ENCODE data around the gene BRMS1L. TPM values are rescaled to one million over a fixed set of nuclear protein-coding genes. Genes with fewer than 3 reads are reported as not detected.
"Not testable (repeated sequence)": the region's sequence is repeated elsewhere in the genome, so short reads cannot be mapped to it uniquely, and the experiment has no call there.

BRMS1L gene
- total and polyA plus RNA-seq, 5 donors from 2014 or later = 3.1 to 13.3 (median 4.2) TPM

- no peak overlapping the region for H3K27ac ChIP-seq (ENCODE audit: insufficient read depth, low read length, poor library complexity, severe bottlenecking)
- peaks cover 14 to 63% (median 46%) of the 10 kb centered on the region in 4 donors for H3K4me1 Mint-ChIP-seq
- no peaks in the 10 kb centered on the region for H3K9me3 ChIP-seq (ENCODE audit: control insufficient read depth in 2 of 2, low read length in 2 of 2)
- H3K27me3 Mint-ChIP-seq = no peaks in the 10 kb centered on the region
- no peaks in the 10 kb centered on the region for H3K36me3 ChIP-seq (ENCODE audit: control insufficient read depth, insufficient read depth, low read length)
- no peak for ATAC-seq (ENCODE audit: low read depth in 2 of 2)
- no peaks in the 10 kb centered on the region for H3K9me3 Mint-ChIP-seq
- no peaks in the 10 kb centered on the region for H3K27me3 ChIP-seq (ENCODE audit: control insufficient read depth, insufficient read depth, low read length)
- H3K36me3 Mint-ChIP-seq = peaks cover 11% of the 10 kb centered on the region
- no peak overlapping the region for H3K27ac Mint-ChIP-seq
- DNase-seq = no peak
- no peaks in the 10 kb centered on the region for H3K4me1 ChIP-seq (ENCODE audit: control insufficient read depth, insufficient read depth, low read length, poor library complexity, severe bottlenecking)
- no peak overlapping the region for H3K4me3 Mint-ChIP-seq
- no peak overlapping the region for H3K4me3 ChIP-seq (ENCODE audit: low read depth, low read length)
Observed at GRCh38 chr14:35797796-35798195, 28.3 kb upstream of the BRMS1L start.

GRCh38 chr14:35806006-35806907, 19.9 kb upstream of the BRMS1L start:
- Mint-ChIP-seq H3K4me1 (peaks cover 20 to 54% (median 42%) of the 10 kb centered on the region in 4 donors), H3K4me3 (peak overlapping the region; percentile 35 to 98 (median 76)), H3K36me3 (peaks cover 9% of the 10 kb centered on the region), H3K27ac (peak overlapping the region in 1 of 3 donors; percentile 98), H3K9me3 (no peaks in the 10 kb centered on the region), H3K27me3 (peaks cover 6% of the 10 kb centered on the region)
- H3K27ac ChIP-seq (ENCODE audit: insufficient read depth, low read length, poor library complexity, severe bottlenecking) = no peak overlapping the region
- no peaks in the 10 kb centered on the region for H3K9me3 ChIP-seq (ENCODE audit: control insufficient read depth in 2 of 2, low read length in 2 of 2)
- ATAC-seq (ENCODE audit: low read depth in 2 of 2) (no peak), DNase-seq (no peak)
- H3K27me3 ChIP-seq (ENCODE audit: control insufficient read depth, insufficient read depth, low read length) = no peaks in the 10 kb centered on the region
- H3K4me3 ChIP-seq (ENCODE audit: low read depth, low read length) = peak overlapping the region; percentile 87
- H3K4me1 ChIP-seq (ENCODE audit: control insufficient read depth, insufficient read depth, low read length, poor library complexity, severe bottlenecking) = peaks cover 24% of the 10 kb centered on the region
- H3K36me3 ChIP-seq (ENCODE audit: control insufficient read depth, insufficient read depth, low read length) = no peaks in the 10 kb centered on the region

- no peak for ATAC-seq (ENCODE audit: low read depth in 2 of 2)
- H3K4me1 Mint-ChIP-seq = peaks cover 20 to 43% (median 32%) of the 10 kb centered on the region in 4 donors
Observed at GRCh38 chr14:35807131-35807961, 18.8 kb upstream of the BRMS1L start.

GRCh38 chr14:35808076-35808637, 18.0 kb upstream of the BRMS1L start:
- Mint-ChIP-seq H3K36me3 (peaks cover 4% of the 10 kb centered on the region), H3K4me1 (peaks cover 16 to 36% (median 27%) of the 10 kb centered on the region in 4 donors), H3K27me3 (peaks cover 6% of the 10 kb centered on the region), H3K9me3 (no peaks in the 10 kb centered on the region), H3K4me3 (peak overlapping the region; percentile 84 to 98 (median 98)), H3K27ac (peak overlapping the region; percentile 92 to 99 (median 98))
- H3K9me3 ChIP-seq (ENCODE audit: control insufficient read depth in 2 of 2, low read length in 2 of 2) = no peaks in the 10 kb centered on the region
- H3K27me3 ChIP-seq (ENCODE audit: control insufficient read depth, insufficient read depth, low read length) = no peaks in the 10 kb centered on the region
- ATAC-seq (ENCODE audit: low read depth in 2 of 2) (no peak), DNase-seq (peak in 2 of 3 donors; percentile 20 to 31)
- H3K4me3 ChIP-seq (ENCODE audit: low read depth, low read length) = peak overlapping the region; percentile 87
- H3K4me1 ChIP-seq (ENCODE audit: control insufficient read depth, insufficient read depth, low read length, poor library complexity, severe bottlenecking) = peaks cover 24% of the 10 kb centered on the region
- H3K27ac ChIP-seq (ENCODE audit: insufficient read depth, low read length, poor library complexity, severe bottlenecking) = peak overlapping the region; percentile 85
- no peaks in the 10 kb centered on the region for H3K36me3 ChIP-seq (ENCODE audit: control insufficient read depth, insufficient read depth, low read length)

More at GRCh38 chr14:35807131-35807961, 18.8 kb upstream of the BRMS1L start:
- H3K4me3 ChIP-seq (ENCODE audit: low read depth, low read length) = peak overlapping the region; percentile 87
- Mint-ChIP-seq H3K36me3 (peaks cover 9% of the 10 kb centered on the region), H3K4me3 (peak overlapping the region; percentile 84 to 98 (median 92)), H3K9me3 (no peaks in the 10 kb centered on the region), H3K27ac (peak overlapping the region in 2 of 3 donors; percentile 81 to 98), H3K27me3 (peaks cover 6% of the 10 kb centered on the region)
- no peak overlapping the region for H3K27ac ChIP-seq (ENCODE audit: insufficient read depth, low read length, poor library complexity, severe bottlenecking)
- H3K4me1 ChIP-seq (ENCODE audit: control insufficient read depth, insufficient read depth, low read length, poor library complexity, severe bottlenecking) = peaks cover 24% of the 10 kb centered on the region
- no peaks in the 10 kb centered on the region for H3K36me3 ChIP-seq (ENCODE audit: control insufficient read depth, insufficient read depth, low read length)
- DNase-seq = no peak
- H3K9me3 ChIP-seq (ENCODE audit: control insufficient read depth in 2 of 2, low read length in 2 of 2) = no peaks in the 10 kb centered on the region
- H3K27me3 ChIP-seq (ENCODE audit: control insufficient read depth, insufficient read depth, low read length) = no peaks in the 10 kb centered on the region

- peak within 1 kb of the TSS; percentile 87 for H3K4me3 ChIP-seq (ENCODE audit: low read depth, low read length)
- DNase-seq (peak; percentile 91 to 98 (median 96)), ATAC-seq (ENCODE audit: low read depth in 2 of 2) (peak; percentile 98 to 99)
- not testable (repeated sequence) for H3K9me3 Mint-ChIP-seq; H3K27me3 ChIP-seq (ENCODE audit: control insufficient read depth, insufficient read depth, low read length); H3K27me3 Mint-ChIP-seq; H3K36me3 ChIP-seq (ENCODE audit: control insufficient read depth, insufficient read depth, low read length); H3K9me3 ChIP-seq (ENCODE audit: control insufficient read depth in 2 of 2, low read length in 2 of 2); H3K36me3 Mint-ChIP-seq
- Mint-ChIP-seq H3K4me3 (peak within 1 kb of the TSS; percentile 84 to 98 (median 98)), H3K4me1 (peaks cover 16 to 35% (median 28%) of the 10 kb centered on the region in 4 donors), H3K27ac (peak within 1 kb of the TSS; percentile 92 to 99 (median 98))
- H3K4me1 ChIP-seq (ENCODE audit: control insufficient read depth, insufficient read depth, low read length, poor library complexity, severe bottlenecking) = peaks cover 24% of the 10 kb centered on the region
- H3K27ac ChIP-seq (ENCODE audit: insufficient read depth, low read length, poor library complexity, severe bottlenecking) = peak within 1 kb of the TSS; percentile 85
Observed at GRCh38 chr14:35808638-35809563, 17.2 kb upstream of the BRMS1L start, which contains the start of gene RALGAPA1. TSS of gene RALGAPA1 (minus strand) at chr14:35809295. CDS start at chr14:35808835, 460 bp downstream.

- no peaks in the 10 kb centered on the region for H3K9me3 Mint-ChIP-seq
- peaks cover 24% of the 10 kb centered on the region for H3K4me1 ChIP-seq (ENCODE audit: control insufficient read depth, insufficient read depth, low read length, poor library complexity, severe bottlenecking)
- H3K36me3 ChIP-seq (ENCODE audit: control insufficient read depth, insufficient read depth, low read length) = no peaks in the 10 kb centered on the region
- peaks cover 11% of the 10 kb centered on the region for H3K27me3 Mint-ChIP-seq
- H3K27ac ChIP-seq (ENCODE audit: insufficient read depth, low read length, poor library complexity, severe bottlenecking) = peak overlapping the region; percentile 85
- H3K4me1 Mint-ChIP-seq = peaks cover 16 to 34% (median 28%) of the 10 kb centered on the region in 4 donors
- no peaks in the 10 kb centered on the region for H3K27me3 ChIP-seq (ENCODE audit: control insufficient read depth, insufficient read depth, low read length)
- H3K4me3 Mint-ChIP-seq = peak overlapping the region; percentile 81 to 98 (median 91)
- H3K27ac Mint-ChIP-seq = peak overlapping the region; percentile 66 to 92 (median 88)
- H3K4me3 ChIP-seq (ENCODE audit: low read depth, low read length) = peak overlapping the region; percentile 56
- no peaks in the 10 kb centered on the region for H3K9me3 ChIP-seq (ENCODE audit: control insufficient read depth in 2 of 2, low read length in 2 of 2)
- no peaks in the 10 kb centered on the region for H3K36me3 Mint-ChIP-seq
- ATAC-seq (ENCODE audit: low read depth in 2 of 2) = no peak
- DNase-seq = no peak
Observed at GRCh38 chr14:35809597-35809996, 16.5 kb upstream of the BRMS1L start.

All from CD4-positive, CD25-positive, alpha-beta regulatory T cell (primary cell).